Stimulated activated CD8-positive, alpha-beta memory T cell treated with anti-CD3 and anti-CD28 coated beads, Interleukin-4, amount 100 ng/mL, for 24 hours (primary cell): ENCODE results near the gene ADRB2.

ENCODE experiments used
- DNase-seq: peaks from one replicate; pipeline ENCODE4 v3.0.0-alpha.2; 2020; ENCODE audit warnings: low read depth

Gene ADRB2

DNA sequence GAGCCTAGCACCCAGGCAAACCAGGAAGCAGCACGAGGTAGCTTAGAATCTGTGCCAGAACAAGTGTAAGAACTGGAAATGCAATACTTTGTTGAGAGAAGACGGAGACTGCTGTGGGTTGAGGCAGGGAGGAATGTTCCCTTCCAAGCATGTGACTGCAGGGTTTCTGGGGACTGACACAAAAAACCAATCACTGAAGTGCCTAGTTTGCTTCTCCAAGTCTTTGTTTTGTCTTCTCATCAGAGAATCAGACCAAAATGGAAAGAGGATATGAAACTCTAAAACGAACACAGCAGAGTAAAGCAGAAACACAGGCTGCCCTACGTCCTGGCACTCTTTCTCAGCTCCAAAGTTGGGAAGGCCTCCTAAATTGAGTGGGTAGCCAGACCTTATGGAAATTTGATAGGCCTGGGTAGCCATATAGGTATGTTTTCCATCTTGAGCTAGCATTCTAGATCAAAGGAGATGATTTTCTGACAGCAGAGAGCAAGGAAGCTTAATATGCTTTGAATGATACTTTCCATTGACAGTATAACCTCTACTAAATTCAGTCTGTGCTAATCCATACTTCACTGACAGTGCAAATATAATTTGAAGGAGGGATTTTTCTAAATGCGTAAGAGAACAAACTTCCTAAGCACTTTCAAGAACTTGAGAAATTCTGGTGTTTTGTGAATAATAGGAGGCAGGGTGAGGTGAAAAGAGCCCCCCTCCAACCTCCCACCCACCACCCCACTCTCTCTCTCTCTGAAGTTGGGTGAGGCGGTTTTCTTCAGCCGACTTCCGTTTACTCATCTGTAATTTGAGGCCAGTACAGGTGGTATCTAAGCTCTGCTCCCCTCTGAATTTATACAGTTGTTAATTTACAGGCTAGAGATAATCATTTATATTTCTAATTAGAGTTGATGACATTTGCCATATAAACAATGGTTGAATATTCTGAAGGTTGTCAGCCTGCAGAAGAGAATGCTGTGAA lies 5.5 kb downstream of the ADRB2 start:
- DNase-seq, result no peak

- DNase-seq, result no peak
Observed at GRCh38 chr5:148833122-148833521, 6.7 kb downstream of the ADRB2 start.

DNA sequence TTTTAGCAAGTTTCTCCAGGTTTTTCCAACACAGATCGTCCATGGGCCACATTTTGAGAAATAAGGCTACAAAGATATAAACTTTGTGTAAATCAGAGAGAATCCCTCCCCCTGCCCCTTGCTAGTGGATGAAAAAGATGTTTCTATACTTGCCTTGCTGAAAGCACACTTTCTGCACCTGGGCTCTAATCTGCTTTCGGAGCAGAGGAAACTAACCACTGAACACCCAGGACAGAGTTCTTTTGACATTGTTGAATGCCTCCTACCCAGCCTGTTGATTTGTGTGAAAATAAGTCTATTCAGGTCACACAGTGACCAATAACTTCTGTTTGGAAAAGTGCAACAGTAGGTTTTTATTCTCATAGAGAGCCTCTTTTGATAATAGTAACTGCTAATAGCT lies 7.5 kb downstream of the ADRB2 start:
- no peak for DNase-seq

GRCh38 chr5:148834689-148835088 lies 8.3 kb downstream of the ADRB2 start:
- DNase-seq, result no peak

DNA sequence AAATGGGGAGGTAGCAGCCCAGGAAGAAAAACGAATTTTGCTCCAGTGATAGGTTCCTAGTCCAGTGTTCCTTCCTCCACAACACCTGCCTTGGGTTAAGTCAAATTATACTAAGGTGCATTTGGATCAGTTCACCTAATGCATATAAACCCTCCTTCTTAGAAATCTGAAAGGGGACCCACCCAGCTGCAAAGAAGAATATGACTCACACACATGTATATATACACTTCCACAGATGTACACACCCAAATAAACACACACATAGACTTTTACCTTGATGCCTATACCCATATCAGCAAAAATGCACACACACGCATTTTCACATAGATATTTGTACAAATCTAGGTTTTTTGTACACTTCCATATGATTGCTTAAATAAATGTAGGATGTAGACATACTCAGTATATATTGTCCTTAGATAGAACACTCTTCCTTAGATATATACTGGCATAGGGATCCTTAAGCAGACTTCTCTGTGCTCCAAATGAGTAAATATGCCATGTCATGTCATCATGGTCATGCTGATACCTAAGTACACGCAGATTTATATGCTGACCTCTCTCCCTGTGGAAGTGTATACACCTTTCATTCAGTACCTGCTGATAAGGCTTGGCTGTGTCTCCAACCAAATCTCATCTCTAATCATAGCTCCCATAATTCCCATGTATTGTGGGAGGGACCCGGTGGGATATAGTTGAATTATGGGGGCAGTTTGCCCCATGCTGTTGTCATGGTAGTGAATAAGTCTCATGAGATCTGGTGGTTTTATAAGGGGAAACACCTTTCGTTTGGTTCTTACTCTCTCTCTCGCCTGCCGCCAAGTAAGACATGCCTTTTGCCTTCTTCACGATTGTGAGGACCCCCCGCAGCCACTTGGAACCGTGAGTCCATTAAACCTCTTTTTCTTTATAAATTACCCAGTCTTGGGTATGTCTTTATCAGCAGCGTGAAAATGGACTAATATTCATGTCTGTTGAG lies 10.2 kb downstream of the ADRB2 start:
- no peak for DNase-seq

- no peak for DNase-seq
Observed at GRCh38 chr5:148837383-148837782, 11.0 kb downstream of the ADRB2 start.

GRCh38 chr5:148838357-148838756 lies 11.9 kb downstream of the ADRB2 start:
- DNase-seq, result no peak

GRCh38 chr5:148839960-148840359 lies 13.5 kb downstream of the ADRB2 start:
- no peak for DNase-seq

- DNase-seq, result no peak
Observed at GRCh38 chr5:148840531-148840930, 14.1 kb downstream of the ADRB2 start.

DNA sequence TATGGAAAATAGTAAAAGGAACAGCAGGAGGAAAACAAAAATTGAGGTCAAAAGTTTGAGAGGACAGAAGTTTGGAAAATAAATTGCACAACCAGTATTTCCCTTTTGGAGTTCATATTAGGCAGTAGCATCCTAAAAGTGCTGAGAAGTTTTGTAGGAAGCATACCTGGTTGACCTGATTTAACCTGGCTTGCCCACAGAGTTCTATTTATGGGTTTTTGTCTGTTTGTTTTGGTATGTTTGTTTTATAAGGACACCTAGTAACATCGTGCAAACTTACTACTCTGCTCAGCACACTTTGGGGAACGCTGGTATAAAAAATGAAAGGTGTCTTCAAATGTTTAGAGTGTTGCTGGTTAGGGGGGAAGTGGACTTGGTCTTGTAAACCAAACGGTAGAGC lies 15.1 kb downstream of the ADRB2 start:
- no peak for DNase-seq

DNA sequence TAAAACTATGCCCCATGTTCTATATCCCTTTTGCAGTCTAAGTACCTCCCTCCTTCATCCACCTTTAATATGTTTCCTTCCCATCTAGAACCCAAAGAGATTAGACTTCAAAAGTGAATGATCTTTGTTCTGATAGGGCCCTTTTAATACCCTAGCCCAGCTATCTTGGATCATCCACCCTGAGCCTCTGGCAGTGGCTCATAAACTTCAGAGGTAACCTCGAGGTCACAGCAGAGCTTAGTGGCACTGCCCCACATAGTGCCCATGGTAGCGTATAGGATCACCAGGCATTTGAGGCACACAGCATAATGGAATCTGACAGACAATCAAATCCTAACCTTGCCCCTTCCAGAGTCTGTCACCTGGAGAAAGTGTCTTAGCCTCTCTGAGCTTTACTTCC lies 15.8 kb downstream of the ADRB2 start:
- DNase-seq, result no peak

DNA sequence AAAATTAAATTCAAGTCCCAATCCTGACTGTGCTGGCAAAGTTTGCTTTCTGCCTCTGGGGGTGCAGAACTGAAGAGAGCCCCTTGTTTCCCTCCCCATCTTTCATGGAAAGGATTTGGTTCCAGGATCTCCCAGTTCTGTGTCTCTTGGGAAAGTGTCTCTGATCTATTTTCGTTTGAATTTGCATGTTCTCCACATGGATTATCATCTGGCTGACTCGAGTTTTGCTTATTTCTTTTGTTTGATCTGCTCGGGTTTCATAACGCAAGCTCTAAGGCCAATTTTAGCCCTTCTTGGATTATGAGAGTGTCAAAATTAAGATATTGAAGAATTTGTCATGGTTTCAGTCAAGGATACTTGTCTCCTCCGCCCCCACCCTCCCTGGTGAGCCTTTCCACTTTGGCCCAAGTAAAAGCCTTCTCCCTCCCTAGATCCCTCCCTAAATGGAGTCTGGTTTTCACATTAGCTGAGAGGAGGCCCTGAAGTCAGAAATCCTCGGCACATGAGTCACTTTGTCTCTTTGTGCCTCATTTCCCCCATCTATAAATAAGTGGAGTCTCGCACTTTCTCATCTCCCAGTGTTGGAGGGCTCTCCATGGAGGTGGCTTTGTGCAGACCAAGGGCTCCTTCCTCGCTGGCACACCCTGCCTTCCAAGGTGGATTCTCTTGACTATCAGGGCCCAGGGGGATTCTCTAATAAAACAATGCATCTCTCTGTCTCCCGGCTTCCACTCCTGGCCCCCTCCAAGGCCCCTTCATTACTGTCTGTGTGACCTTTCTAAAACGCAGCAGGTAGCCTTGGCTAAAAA lies 17.3 kb downstream of the ADRB2 start:
- no peak for DNase-seq

DNA sequence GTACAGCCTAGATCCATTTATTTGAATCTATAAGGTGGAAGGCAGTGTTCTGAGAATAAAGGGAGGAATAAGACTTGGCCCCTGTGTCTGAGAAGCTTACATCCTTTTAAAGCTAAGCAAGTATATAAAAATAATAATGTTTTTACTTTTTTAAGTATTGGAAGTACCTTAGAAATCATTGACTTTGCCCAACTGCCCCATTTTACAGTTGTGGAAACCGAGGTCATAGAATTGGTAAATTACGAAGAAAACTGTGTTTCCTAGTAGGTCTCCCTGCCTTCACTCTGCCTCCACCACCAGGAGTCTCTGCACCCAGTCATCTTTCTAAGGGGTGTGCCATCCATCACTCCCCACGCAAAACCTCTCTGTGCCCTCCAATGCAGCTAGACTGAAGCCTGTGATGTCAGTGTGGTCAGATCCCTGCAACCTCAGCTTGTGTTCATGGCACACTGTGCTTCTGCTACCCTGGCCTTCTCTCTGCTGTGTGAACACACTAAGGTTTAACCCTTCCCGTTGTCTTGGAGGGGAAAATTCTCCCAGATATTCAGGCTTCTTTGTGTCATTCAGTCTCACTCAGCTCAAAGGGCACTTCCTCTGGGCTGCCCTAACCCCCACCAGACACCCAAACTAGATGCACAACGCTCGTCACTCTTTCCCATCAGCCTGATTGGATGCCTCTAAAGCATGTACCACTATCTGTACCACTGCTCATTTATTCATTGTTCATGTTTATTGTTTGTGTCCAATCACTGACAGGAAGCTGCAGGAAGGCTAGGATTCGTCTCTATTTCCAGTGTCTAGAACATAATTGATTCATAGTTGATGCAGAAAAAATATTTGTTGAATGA lies 18.2 kb downstream of the ADRB2 start:
- no peak for DNase-seq

- DNase-seq, result no peak
Observed at GRCh38 chr5:148846930-148847329, 20.5 kb downstream of the ADRB2 start.

- DNase-seq, result no peak
Observed at GRCh38 chr5:148847456-148847855, 21.0 kb downstream of the ADRB2 start.

GRCh38 chr5:148848393-148849031 lies 22.1 kb downstream of the ADRB2 start:
- no peak for DNase-seq

DNA sequence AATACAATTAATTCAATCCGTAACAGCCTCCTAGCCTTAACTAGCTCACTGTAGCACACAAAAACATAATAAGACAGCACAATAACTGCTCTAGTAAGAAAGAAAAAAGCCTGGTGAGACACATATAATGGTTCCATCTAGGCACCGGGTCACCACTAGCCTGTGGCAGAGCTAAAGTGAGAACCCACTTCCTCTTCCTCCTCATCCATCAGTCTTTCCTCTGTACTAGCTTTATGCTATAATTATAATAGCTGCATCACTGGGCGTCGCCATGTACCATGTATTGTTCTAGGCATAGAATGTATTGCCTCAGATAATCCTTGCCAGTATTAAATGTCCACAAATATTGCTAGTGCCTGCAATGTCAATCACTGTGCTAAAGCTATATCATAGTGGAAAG lies 23.1 kb downstream of the ADRB2 start:
- DNase-seq, result no peak

DNA sequence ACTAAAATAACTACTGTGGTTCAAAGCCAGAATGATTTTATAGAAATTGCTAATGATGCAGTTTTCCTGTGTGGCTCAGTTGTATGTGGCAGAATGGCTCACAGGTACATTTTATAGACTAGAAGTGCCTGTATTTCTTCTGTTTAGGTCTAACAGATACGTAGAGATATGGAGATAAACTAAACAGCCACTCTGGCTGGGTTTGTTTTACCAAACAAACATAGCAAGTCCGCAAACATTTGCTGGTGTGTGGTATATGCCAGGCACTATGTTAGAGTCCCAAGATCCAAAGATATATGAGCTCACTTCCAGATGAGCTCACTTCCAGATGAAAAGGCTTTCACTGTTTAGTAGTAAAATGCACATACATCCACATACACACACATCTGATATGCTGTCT lies 24.4 kb downstream of the ADRB2 start:
- DNase-seq, result no peak

DNA sequence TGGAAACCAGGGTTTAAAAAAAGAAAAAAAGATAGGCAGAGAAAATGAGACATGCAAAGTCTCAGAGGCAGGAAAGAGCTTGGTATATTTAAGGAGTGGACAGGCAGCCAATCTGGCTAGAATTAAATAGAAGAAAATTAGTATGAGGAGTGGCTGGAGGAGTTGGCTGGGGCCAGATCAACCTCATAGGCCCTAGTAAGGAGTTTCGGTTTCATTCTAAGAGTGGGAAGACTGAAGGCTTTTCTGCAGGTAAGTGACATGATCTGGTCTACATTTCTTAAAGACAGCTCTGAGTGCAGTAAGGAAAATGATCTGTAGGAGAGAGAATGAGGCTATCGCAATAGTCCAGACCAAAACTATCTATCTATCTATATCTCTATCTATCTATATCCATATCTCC lies 27.5 kb downstream of the ADRB2 start:
- no peak for DNase-seq

DNA sequence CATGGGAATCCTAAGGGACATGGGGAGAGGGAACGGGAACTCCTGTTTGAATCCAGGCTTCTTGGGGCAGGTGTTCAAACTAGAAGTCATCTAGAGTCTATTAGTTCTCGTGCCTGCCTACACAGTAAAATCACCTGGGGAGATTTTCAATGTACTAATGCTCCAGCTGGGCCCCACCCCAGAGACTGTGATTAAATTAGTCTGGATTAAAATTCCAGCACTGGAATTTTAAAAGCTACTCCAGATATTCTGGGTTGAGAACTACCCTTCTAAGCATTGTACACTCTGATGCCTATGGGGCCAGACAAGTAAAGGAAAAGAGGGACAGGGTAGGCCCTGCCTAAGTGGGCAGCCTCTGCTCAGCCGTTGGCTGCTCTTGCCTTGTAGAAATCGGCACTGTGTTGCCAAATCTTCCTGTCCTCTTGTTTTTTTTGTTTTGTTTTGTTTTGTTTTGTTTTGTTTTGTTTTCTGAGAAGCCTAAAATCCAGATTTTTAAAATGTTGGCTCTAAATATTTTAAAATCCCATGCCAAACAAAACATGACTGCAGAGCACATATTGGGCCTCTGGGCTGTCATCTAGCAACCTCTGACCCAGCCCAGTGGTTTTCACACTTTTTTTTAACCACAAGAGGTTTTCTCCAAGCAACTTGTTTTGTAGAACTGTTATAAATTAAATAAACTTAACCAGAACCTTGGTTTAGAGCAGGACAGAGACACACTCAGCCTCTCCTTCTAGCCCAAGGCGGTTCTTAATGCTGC lies 29.0 kb downstream of the ADRB2 start:
- no peak for DNase-seq
